Measurements from ENCODE around the gene GALNT8. TPM values are rescaled to one million over a fixed set of nuclear protein-coding genes. Genes with fewer than 3 reads are reported as not detected.

The GALNT8 gene
- total and polyA plus RNA-seq, 9 of the 15 experiments (the other 6 are each of a cell fraction or from before 2014, with no cell fraction given): 0.11 to 0.23 (median 0.21) TPM; not detected in 6

- ATAC-seq: no peak
- H4K20me1 ChIP-seq (replicated peaks; ENCODE audit: control insufficient read depth, insufficient read depth, low read length): no peaks in the 10 kb centered on the region
- no peak for TF ChIP-seq DIDO1 (tag; IDR thresholded peaks at IDR 0.05; ENCODE audit: low read depth)
- no peak for TF ChIP-seq ZNF639 (CRISPR knock-in tag; conservative IDR thresholded peaks at IDR 0.05 in 1 of 2, IDR thresholded peaks at IDR 0.05 in 1 of 2)
- no peak for TF ChIP-seq TEAD1 (CRISPR knock-in tag; IDR thresholded peaks at IDR 0.05)
- TF ChIP-seq CBFA2T3 (IDR thresholded peaks at IDR 0.05): no peak
- TF ChIP-seq SIX5 (IDR thresholded peaks at IDR 0.05; ENCODE audit: borderline replicate concordance in 1 of 2, insufficient read depth in 1 of 2, low read depth in 1 of 2, low read length in 2 of 2): no peak
- TF ChIP-seq BCOR (IDR thresholded peaks at IDR 0.05): no peak
- no peak for TF ChIP-seq ZNF124 (CRISPR knock-in tag; IDR thresholded peaks at IDR 0.05)
- no peak for TF ChIP-seq IRF9 (tag; IDR thresholded peaks at IDR 0.05)
- no peak for FAIRE-seq
- DNase-seq (ENCODE audit: extremely low read depth in 1 of 4, low spot score in 3 of 4): no peak
- no peaks in the 10 kb centered on the region for H3K9me3 ChIP-seq (replicated peaks; ENCODE audit: control insufficient read depth, insufficient read depth, low read depth, low read length)
- no TSS peak for BruUV-seq (replicated peaks)
- no peaks in the 10 kb centered on the region for H3K79me2 ChIP-seq (ENCODE audit: control insufficient read depth, insufficient read depth, low read length)
- H3K4me1 ChIP-seq (replicated peaks in 1 of 2; ENCODE audit: control insufficient read depth in 2 of 2, insufficient read depth in 2 of 2, low read length in 2 of 2): no peaks in the 10 kb centered on the region
- H3K36me3 ChIP-seq (ENCODE audit: control insufficient read depth, insufficient read depth, low read length): no peaks in the 10 kb centered on the region
- 2% methylated on average over 5 of the region's 9 CpGs for WGBS (ENCODE audit: insufficient coverage, low coverage, missing lambda C conversion rate)
- no peaks in the 10 kb centered on the region for H3K9me1 ChIP-seq (ENCODE audit: control insufficient read depth, insufficient read depth, low read length)
- in situ Hi-C loops (cut with MboI): no loop called here
- intact Hi-C loops (cut with micrococcal nuclease): no loop called here
- CTCF ChIA-PET (ENCODE audit: low intra/inter-chr PET ratio): no interaction called here
- H2AFZ ChIP-seq (ENCODE audit: low read depth, low read length): no peak overlapping the region
- H3K4me2 ChIP-seq (ENCODE audit: insufficient read depth, low read length): no peak overlapping the region
- H3K9ac ChIP-seq (ENCODE audit: insufficient read depth in 1 of 2, low read depth in 2 of 2, low read length in 2 of 2): no peak overlapping the region
- peaks cover 0 to 9% of the 10 kb centered on the region in 2 experiments; a peak in 2 of 5 replicates for H3K27me3 ChIP-seq (ENCODE audit: control insufficient read depth in 2 of 2, insufficient read depth in 2 of 2, low read length in 2 of 2)
- POLR2A ChIA-PET: interaction anchor here (0.6 to 1.6 kb wide), 2 partner anchors 11 to 229 kb away, joined by 3 read pairs; no protein-coding TSS in a partner anchor
- H3K27ac ChIP-seq (ENCODE audit: extremely low read depth, low read depth, low read length): no peak overlapping the region
- no peak overlapping the region for H3K4me3 ChIP-seq
Measured at GRCh38 chr12:4814485-4814884, 94.3 kb downstream of the GALNT8 start.

All from K562 (cell line).